Keratinocyte (primary cell): ENCODE data around the gene PCNX4. TPM values are rescaled to one million over a fixed set of nuclear protein-coding genes. Genes with fewer than 3 reads are reported as not detected.

Experiments
- DNase-seq: peaks from one replicate; pipeline ENCODE4 v3.0.0-alpha.2; 2011; ENCODE audit warnings: low read depth, missing footprints, low spot score
- FAIRE-seq: peaks from 2 replicates; lab custom pipeline; 2011; peaks lifted over from hg19 to GRCh38; lab: Jason Lieb, UNC
- H2AFZ ChIP-seq: 2 replicates; pipeline ENCODE4 v1.6.0; 2012; ENCODE audit warnings: low read length, control low read depth, inconsistent platforms; ENCODE audit not compliant: control insufficient read depth
- H3K27ac ChIP-seq: 2 replicates; pipeline ENCODE4 v1.5.1; 2011; ENCODE audit warnings: low read length; ENCODE audit not compliant: control insufficient read depth, insufficient read depth
- H3K27me3 ChIP-seq: 3 replicates; pipeline ENCODE4 v1.6.0; 2011; ENCODE audit warnings: low read length; ENCODE audit not compliant: control insufficient read depth, insufficient read depth; ENCODE audit errors: extremely low read depth
- H3K36me3 ChIP-seq, 2 experiments: 2 replicates in 1 of 2; 3 replicates in 1 of 2; pipeline ENCODE4 v1.5.1; 2011; ENCODE audit warnings: low read length in 2 of 2, mild to moderate bottlenecking in 1 of 2; ENCODE audit not compliant: control insufficient read depth in 2 of 2, insufficient read depth in 2 of 2; ENCODE audit errors: extremely low read depth in 1 of 2
- H3K4me1 ChIP-seq: 3 replicates; pipeline ENCODE4 v1.5.1; 2011; ENCODE audit warnings: low read length; ENCODE audit not compliant: control insufficient read depth, insufficient read depth; ENCODE audit errors: extremely low read depth
- H3K4me2 ChIP-seq: 3 replicates; pipeline ENCODE4 v1.6.0; 2011; ENCODE audit warnings: low read depth, low read length; ENCODE audit not compliant: control insufficient read depth, insufficient read depth; ENCODE audit errors: extremely low read depth
- H3K4me3 ChIP-seq, 3 experiments: fragments of 200-600 bp in 1 of 3; sonication (generic) in 1 of 3; 2 replicates in 2 of 3; 3 replicates in 1 of 3; pipeline ENCODE4 v1.5.1; 2011 to 2016; ENCODE audit warnings: low read length in 3 of 3, mild to moderate bottlenecking in 3 of 3, control low read depth in 2 of 3, inconsistent platforms in 1 of 3, low read depth in 1 of 3, mixed read lengths in 1 of 3, mixed run types in 1 of 3, moderate library complexity in 1 of 3; ENCODE audit not compliant: control insufficient read depth in 2 of 3, insufficient read depth in 2 of 3; ENCODE audit errors: extremely low read depth in 1 of 3
- H3K79me2 ChIP-seq: 2 replicates; pipeline ENCODE4 v1.6.0; 2012; ENCODE audit warnings: low read length; ENCODE audit not compliant: control insufficient read depth, insufficient read depth
- H3K9ac ChIP-seq: 3 replicates; pipeline ENCODE4 v1.6.0; 2011; ENCODE audit warnings: low read length; ENCODE audit not compliant: control insufficient read depth, insufficient read depth; ENCODE audit errors: extremely low read depth
- H3K9me1 ChIP-seq: 3 replicates; pipeline ENCODE4 v1.6.0; 2011; ENCODE audit warnings: low read length; ENCODE audit not compliant: control insufficient read depth, insufficient read depth; ENCODE audit errors: extremely low read depth
- H3K9me3 ChIP-seq: 2 replicates; pipeline ENCODE4 v1.5.1; 2012; ENCODE audit warnings: low read depth, low read length; ENCODE audit not compliant: control insufficient read depth
- H4K20me1 ChIP-seq: 3 replicates; pipeline ENCODE4 v1.6.0; 2011; ENCODE audit warnings: low read length; ENCODE audit not compliant: control insufficient read depth, insufficient read depth; ENCODE audit errors: extremely low read depth
- EZH2 ChIP-seq: IDR thresholded peaks from one replicate; pipeline ENCODE4 v1.6.1; 2012; ENCODE audit warnings: inconsistent platforms, mild to moderate bottlenecking, low read length, moderate library complexity
- dilution Hi-C: fragments of 300-500 bp; cut with MboI; formaldehyde crosslinking; loops from one replicate; pipeline ENCODE4 v1.7.0; 2020; ENCODE audit warnings: low sequenced_read_pairs; ENCODE audit not compliant: extremely low pct_ligation_motif_present
- polyA plus RNA-seq, 5 experiments: library from polyadenylated mRNA; depleted of rRNA in 3 of 5; stranded (reverse) in 3 of 5; stranded (forward) in 1 of 5; unstranded in 1 of 5; fragments of >200 nt; gene quantifications; 1 replicate in 1 of 5; 2 replicates in 3 of 5; 3 replicates in 1 of 5; pipeline versions ENCODE4 v1.2.1 to v1.2.3, GENCODE V29; 2011 to 2012; ENCODE audit warnings: missing spikeins in 2 of 5, low read depth in 1 of 5, low replicate concordance in 1 of 5
- TF ChIP-seq, protein P1 (sequence below), 3 experiments: IDR thresholded peaks in 1 of 3; conservative IDR thresholded peaks in 1 of 3; optimal IDR thresholded peaks in 1 of 3; 2 replicates in 2 of 3; 3 replicates in 1 of 3; pipeline versions ENCODE3 to v1.5.1; 2011; ENCODE audit warnings: low read length in 3 of 3, mild to moderate bottlenecking in 3 of 3, moderate library complexity in 2 of 3, control low read depth in 1 of 3, inconsistent platforms in 1 of 3; ENCODE audit not compliant: insufficient read depth in 2 of 3; ENCODE audit errors: extremely low read depth in 1 of 3

Gene PCNX4
- polyA plus RNA-seq, 1 donor (not counting 4 experiments of a cell fraction or from before 2014, with no cell fraction given) = 49.8 TPM

DNA sequence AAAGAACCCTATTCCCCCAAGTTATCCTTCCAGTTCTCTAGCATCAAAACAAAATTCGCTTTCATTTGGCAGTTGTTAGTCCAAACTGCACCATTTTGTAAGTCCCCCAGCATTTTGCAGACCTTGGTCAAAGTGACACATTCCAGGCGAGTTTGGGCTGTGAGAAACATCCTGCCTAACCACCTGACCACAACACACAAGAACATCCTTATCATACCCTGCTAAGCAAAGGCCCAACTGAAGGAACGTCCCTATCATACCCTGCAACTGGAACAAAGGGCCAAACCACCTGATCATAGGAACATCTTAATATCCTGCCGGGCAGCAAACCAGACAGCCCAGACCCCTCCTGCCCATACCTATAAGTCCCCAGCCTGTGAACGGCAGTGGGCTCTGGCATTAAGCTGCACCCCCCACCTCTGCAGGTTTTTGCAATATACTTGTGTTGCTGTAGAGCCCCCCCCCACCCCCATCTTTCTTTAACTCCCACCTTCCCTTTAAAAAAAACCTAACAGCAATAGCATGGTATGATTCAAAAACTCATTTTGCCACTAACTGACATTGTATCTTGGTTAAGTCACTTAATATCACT lies 2.7 kb downstream of the PCNX4 start:
- H3K9me3 ChIP-seq = no peaks in the 10 kb centered on the region
- peaks cover 3% of the 10 kb centered on the region for H3K9me1 ChIP-seq
- peak overlapping the region; percentile 40 for H3K27ac ChIP-seq
- no peak overlapping the region for H3K9ac ChIP-seq
- H3K27me3 ChIP-seq = no peaks in the 10 kb centered on the region
- H3K36me3 ChIP-seq = peaks cover 0 to 6% of the 10 kb centered on the region in 2 experiments
- FAIRE-seq (peak; percentile 77), DNase-seq (no peak)
- dilution Hi-C loops = no loop called here
- H3K4me1 ChIP-seq = peaks cover 21% of the 10 kb centered on the region
- peak overlapping the region; percentile 92 for H3K4me2 ChIP-seq
- peak overlapping the region; percentile 68 to 99 (median 98) for H3K4me3 ChIP-seq
- peaks cover 71% of the 10 kb centered on the region for H3K79me2 ChIP-seq
- no peak overlapping the region for H2AFZ ChIP-seq
- no peak for TF ChIP-seq EZH2
- H4K20me1 ChIP-seq = peaks cover 6% of the 10 kb centered on the region

DNA sequence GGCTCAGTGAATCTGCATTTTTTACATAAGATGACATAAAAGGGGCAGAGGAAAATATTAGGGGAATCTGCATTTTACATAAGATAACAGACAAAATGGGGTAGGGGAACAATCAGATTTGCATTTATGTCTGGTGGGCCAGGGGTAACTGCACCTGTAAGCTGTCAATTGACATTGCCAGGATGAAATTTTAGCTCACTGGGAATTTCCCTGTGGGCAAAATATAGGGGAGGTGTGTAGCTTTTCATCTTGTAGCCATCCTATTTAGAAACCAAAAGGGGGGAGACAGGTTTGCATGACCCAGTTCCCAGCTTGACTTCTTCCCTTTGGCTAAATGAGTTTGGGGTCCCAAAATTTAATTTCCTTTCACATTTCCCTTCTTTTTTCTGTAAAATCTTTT lies 3.5 kb downstream of the PCNX4 start:
- FAIRE-seq = no peak
- H3K27ac ChIP-seq = no peak overlapping the region
- peaks cover 0 to 6% of the 10 kb centered on the region in 2 experiments for H3K36me3 ChIP-seq
- no peak overlapping the region for H3K4me2 ChIP-seq
- DNase-seq = no peak
- TF ChIP-seq, protein P1, sequence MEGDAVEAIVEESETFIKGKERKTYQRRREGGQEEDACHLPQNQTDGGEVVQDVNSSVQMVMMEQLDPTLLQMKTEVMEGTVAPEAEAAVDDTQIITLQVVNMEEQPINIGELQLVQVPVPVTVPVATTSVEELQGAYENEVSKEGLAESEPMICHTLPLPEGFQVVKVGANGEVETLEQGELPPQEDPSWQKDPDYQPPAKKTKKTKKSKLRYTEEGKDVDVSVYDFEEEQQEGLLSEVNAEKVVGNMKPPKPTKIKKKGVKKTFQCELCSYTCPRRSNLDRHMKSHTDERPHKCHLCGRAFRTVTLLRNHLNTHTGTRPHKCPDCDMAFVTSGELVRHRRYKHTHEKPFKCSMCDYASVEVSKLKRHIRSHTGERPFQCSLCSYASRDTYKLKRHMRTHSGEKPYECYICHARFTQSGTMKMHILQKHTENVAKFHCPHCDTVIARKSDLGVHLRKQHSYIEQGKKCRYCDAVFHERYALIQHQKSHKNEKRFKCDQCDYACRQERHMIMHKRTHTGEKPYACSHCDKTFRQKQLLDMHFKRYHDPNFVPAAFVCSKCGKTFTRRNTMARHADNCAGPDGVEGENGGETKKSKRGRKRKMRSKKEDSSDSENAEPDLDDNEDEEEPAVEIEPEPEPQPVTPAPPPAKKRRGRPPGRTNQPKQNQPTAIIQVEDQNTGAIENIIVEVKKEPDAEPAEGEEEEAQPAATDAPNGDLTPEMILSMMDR (optimal IDR thresholded peaks at IDR 0.05 in 1 of 3, IDR thresholded peaks at IDR 0.05 in 1 of 3, conservative IDR thresholded peaks at IDR 0.05 in 1 of 3; ENCODE audit: extremely low read depth in 1 of 3, insufficient read depth in 2 of 3, low read length in 3 of 3) = no peak
- no peak for TF ChIP-seq EZH2
- H3K9me1 ChIP-seq = peaks cover 3% of the 10 kb centered on the region
- H3K9ac ChIP-seq = no peak overlapping the region
- H3K4me3 ChIP-seq = no peak overlapping the region
- H3K4me1 ChIP-seq = peaks cover 21% of the 10 kb centered on the region
- H3K27me3 ChIP-seq = no peaks in the 10 kb centered on the region
- peaks cover 79% of the 10 kb centered on the region for H3K79me2 ChIP-seq
- H4K20me1 ChIP-seq = peaks cover 6% of the 10 kb centered on the region
- H2AFZ ChIP-seq = no peak overlapping the region
- dilution Hi-C loops = no loop called here
- H3K9me3 ChIP-seq = no peaks in the 10 kb centered on the region
